Thymus (tissue), 11 donors: ENCODE data around the gene KCTD6. TPM values are rescaled to one million over a fixed set of nuclear protein-coding genes. Genes with fewer than 3 reads are reported as not detected.
A peak's percentile ranks its signal among the peaks of the same experiment; 100 is the strongest.

Experiments
- DNase-seq, 9 donors: peaks; one replicate each; pipeline ENCODE4 v3.0.0-alpha.2; 2013; ENCODE audit warnings: low spot score in 9 of 9, low read depth in 6 of 9, missing footprints in 1 of 9
- H3K27ac ChIP-seq, 2 donors: one replicate each; pipeline ENCODE4 v1.5.1; 2013; ENCODE audit warnings: control low read depth in 1 of 2, low read depth in 1 of 2, low read length in 1 of 2, mild to moderate bottlenecking in 1 of 2, moderate library complexity in 1 of 2
- H3K27me3 ChIP-seq, 2 donors: one replicate each; pipeline ENCODE4 v1.5.1; 2013; ENCODE audit warnings: low read length in 1 of 2; ENCODE audit not compliant: control insufficient read depth in 2 of 2, insufficient read depth in 1 of 2
- H3K36me3 ChIP-seq, 2 donors: one replicate each; pipeline ENCODE4 v1.5.1; 2013; ENCODE audit warnings: low read length in 1 of 2, mild to moderate bottlenecking in 1 of 2, moderate library complexity in 1 of 2; ENCODE audit not compliant: control insufficient read depth in 2 of 2, insufficient read depth in 2 of 2
- H3K4me1 ChIP-seq, 2 donors: one replicate each; pipeline ENCODE4 v1.5.1; 2013; ENCODE audit warnings: low read length in 2 of 2; ENCODE audit not compliant: control insufficient read depth in 2 of 2, insufficient read depth in 2 of 2
- H3K4me3 ChIP-seq, 2 donors: one replicate each; pipeline ENCODE4 v1.5.1; 2013; ENCODE audit warnings: low read length in 2 of 2, control low read depth in 1 of 2, mild to moderate bottlenecking in 1 of 2
- H3K9me3 ChIP-seq, 2 donors: one replicate each; pipeline ENCODE4 v1.5.1; 2013; ENCODE audit warnings: low read length in 1 of 2, mild to moderate bottlenecking in 1 of 2; ENCODE audit not compliant: control insufficient read depth in 2 of 2, insufficient read depth in 1 of 2
- WGBS: extraction: QIAGEN DNeasy Blood & Tissue Kit; methylation state at CpG from one replicate; pipeline ENCODE4 v1.1.7; 2013; 5-methylcytosine and 5-hydroxymethylcytosine counted together
- polyA plus RNA-seq: library from polyadenylated mRNA; stranded (reverse); fragments of 200-250 nt; gene quantifications from one replicate; pipeline ENCODE4 v1.2.3, GENCODE V29; 2013
- total RNA-seq: library from RNA; stranded (reverse); fragments of 120-200 nt; gene quantifications from one replicate; pipeline ENCODE4 v1.2.4, GENCODE V29; 2013
- donor health status: healthy.

Gene KCTD6
- total and polyA plus RNA-seq, 2 donors, result 8.6 to 27.7 TPM

DNA sequence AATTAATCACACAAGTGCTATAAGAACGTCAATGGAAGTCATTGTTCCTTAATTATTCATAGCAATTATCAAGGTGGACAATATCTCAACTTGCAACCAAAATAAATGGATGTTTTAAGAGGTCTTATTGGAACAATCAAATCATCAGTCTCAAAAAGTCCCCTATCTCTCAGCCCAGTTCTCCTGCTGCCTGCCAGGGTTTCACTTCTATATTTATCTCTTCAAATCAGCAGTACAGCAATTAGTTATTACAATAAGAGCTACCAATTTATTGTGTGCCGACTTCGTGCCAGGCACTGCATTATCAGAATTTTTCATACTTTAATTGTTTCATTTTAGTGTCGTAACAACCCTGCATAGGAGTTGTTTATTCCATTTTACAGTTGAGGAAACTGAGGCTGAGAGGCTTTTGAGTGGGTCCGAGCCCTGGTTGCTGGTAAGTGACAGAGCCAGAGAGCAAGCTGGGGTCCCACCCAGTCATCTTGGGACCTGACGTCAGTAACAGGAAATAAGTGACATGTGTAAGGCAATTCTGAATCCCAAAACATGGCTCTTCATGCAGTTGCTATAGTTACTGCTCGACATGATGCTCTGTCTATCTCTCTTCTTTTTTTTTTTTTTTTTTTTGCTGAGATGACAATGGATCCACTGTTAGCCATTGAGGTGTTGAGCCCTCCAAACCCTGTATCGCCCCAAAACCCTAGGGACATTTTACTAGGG, 8.8 kb upstream of the KCTD6 start:
- DNase-seq, result no peak
- H3K27me3 ChIP-seq, result peaks cover 2 to 10% of the 10 kb centered on the region in 2 donors
- no peaks in the 10 kb centered on the region for H3K36me3 ChIP-seq
- no peak overlapping the region for H3K4me3 ChIP-seq
- H3K27ac ChIP-seq, result no peak overlapping the region
- no peaks in the 10 kb centered on the region for H3K9me3 ChIP-seq
- WGBS, result 90% methylated on average over 8 of the region's 8 CpGs
- H3K4me1 ChIP-seq, result no peaks in the 10 kb centered on the region

- Histone ChIP-seq H3K4me1 (no peaks in the 10 kb centered on the region), H3K27ac (no peak overlapping the region), H3K9me3 (no peaks in the 10 kb centered on the region), H3K27me3 (peaks cover 2 to 20% of the 10 kb centered on the region in 2 donors), H3K4me3 (no peak overlapping the region), H3K36me3 (no peaks in the 10 kb centered on the region)
- no peak for DNase-seq
- WGBS, result 86% methylated on average over 7 of the region's 7 CpGs
These were observed 7.7 kb upstream of the KCTD6 start for GRCh38 chr3:58484045-58484721.

DNA sequence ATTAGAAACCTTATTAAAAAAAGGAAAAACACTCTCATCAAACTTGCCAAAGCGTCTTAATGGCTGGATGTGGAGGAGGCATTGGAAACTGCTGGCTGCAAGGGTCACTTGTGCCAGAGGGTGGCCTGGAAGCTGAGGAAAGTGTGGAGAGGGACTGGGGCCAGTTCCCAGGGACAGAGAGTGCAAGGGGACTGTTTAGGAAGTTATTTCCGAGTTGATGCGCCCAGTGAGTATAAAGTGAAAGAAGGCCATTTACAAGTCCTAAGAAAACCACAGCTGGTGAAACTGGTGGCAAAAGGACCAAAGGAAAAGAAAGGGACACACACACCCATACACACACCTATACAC, 7.2 kb upstream of the KCTD6 start:
- H3K27ac ChIP-seq, result no peak overlapping the region

DNA sequence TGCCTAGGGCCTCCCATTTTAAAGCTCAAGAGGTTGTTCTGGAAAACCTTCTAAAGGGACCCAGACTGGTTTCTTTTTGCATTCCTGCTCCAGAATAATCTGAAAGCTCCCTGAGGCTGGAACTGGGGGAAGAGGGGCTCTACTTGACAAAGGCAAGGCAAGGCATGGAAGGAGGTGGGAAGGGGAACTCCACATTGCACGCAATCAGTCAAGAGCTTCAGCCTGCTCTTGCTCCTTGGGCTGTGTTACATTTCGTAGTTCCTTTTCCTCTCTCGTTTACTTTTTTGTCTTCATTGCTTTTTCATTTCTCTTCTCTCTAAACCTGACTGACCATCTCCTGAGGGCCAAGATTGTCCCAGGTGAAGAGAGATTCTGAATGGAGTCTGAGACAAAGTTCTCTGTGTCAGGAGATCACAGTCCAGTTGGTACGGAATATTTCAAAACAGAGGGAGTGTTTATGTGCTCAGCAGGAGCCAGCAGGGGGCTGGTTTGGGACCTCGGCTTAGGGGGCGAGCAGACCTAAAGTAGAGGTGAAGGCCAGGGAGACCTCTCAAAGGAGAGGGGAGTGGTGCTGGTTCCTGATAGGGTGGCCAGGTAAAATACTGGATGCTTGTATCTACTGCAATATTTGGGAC, 6.0 kb upstream of the KCTD6 start:
- Histone ChIP-seq H3K4me3 (no peak overlapping the region), H3K9me3 (no peaks in the 10 kb centered on the region), H3K27me3 (peaks cover 2 to 22% of the 10 kb centered on the region in 2 donors), H3K27ac (no peak overlapping the region), H3K36me3 (no peaks in the 10 kb centered on the region), H3K4me1 (no peaks in the 10 kb centered on the region)
- WGBS, result 94% methylated on average over 6 of the region's 6 CpGs
- DNase-seq, result no peak

More for the DNA sequence above, 7.2 kb upstream of the KCTD6 start:
- no peaks in the 10 kb centered on the region for H3K9me3 ChIP-seq
- H3K36me3 ChIP-seq, result no peaks in the 10 kb centered on the region
- H3K27me3 ChIP-seq, result peaks cover 2 to 21% of the 10 kb centered on the region in 2 donors
- DNase-seq, result no peak
- WGBS, result 96% methylated on average over 3 of the region's 3 CpGs
- H3K4me3 ChIP-seq, result no peak overlapping the region
- H3K4me1 ChIP-seq, result no peaks in the 10 kb centered on the region

DNA sequence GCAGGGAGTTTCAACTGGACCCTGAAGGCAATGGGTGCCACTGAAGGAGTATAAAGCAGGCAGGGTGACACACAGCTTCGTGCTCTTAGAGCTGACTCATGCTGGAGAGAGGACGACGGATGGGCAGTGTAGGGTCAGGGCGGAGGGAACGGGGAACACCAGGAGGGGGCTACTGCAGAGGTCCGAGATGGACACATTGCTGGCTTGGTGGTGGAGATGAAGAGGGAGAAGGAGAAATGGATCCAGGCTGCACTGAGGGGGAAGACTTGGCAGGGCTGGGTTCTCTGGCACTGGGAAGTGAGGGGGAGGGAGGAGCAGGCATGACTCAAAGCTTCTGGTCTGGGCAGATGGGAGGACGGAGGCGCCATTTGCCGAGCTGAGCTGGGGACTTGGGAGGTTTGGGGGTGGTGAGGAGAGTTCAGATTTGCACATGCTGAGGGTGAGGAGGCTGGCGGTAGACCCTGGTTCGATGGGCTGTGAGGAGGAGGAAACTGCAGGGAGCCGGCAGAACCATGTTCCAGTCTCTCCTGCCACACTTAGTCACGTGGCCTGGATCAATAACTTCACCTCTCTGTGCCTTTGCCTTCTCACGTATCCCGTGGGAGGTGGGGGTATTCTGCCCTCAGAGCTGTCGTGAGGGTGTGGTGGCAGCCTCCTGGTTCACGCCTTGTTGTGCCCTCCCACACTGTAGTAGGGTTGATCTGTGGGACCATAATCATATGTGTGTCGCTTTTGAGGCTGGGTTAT, 4.6 kb upstream of the KCTD6 start:
- Histone ChIP-seq H3K4me3 (no peak overlapping the region), H3K4me1 (peaks cover 2 to 3% of the 10 kb centered on the region in 2 donors), H3K27ac (no peak overlapping the region), H3K36me3 (no peaks in the 10 kb centered on the region), H3K9me3 (no peaks in the 10 kb centered on the region), H3K27me3 (peaks cover 2 to 28% of the 10 kb centered on the region in 2 donors)
- no peak for DNase-seq
- 92% methylated on average over 18 of the region's 18 CpGs for WGBS

DNA sequence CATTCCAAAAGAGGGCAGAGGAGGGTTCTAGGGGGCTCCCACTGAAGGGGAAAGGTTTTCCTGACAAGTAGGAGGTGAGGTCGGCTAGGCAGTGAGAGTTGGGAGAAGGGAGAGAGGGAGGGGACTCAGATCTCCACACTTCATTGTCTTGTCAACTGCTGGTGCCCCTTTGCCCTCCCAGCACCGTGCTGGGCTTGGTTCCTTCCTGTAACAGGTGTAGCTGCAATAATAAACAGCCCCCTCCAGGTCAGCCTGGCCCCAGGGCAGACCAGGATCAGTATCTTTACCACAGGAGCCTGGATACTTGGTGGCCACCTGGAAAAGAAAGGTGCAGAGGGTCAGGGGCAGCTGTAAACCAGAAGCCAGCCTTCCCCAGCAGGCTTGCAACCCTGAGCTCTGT, 2.9 kb upstream of the KCTD6 start:
- peaks cover 12 to 13% of the 10 kb centered on the region in 2 donors for H3K4me1 ChIP-seq

DNA sequence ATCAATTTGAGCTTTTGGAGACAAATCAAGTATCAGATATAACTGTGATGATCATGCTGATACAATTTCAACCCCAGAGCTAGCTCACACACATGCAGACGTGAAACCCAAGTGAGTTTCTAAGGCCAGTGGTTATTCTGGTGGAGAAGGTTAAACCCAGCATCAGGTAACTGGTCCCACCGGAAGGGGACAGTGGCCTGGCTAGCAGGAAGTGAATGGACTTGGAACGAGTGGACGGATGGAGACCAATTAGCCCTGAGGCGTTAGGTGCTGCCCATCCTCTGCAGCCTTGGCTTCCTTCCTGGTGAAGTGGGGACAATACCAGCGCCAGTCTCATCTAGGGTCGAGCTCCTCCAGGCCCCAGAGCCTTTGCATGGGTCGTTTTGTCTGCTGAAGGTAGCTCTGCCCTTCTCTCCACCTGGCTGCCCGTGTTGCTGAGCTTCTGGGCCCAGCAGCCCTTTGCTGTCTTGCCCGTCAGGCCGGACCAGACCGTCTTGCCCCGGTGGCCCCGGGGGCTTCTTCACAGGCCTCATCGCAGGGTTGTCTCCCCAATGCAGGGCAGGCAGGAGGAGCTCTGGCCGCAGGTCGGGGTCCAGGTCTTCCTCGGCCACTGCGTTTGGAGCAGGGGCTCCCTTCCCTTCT, 915 bp upstream of the KCTD6 start:
- H3K27ac ChIP-seq, result no peak overlapping the region
- H3K36me3 ChIP-seq, result no peaks in the 10 kb centered on the region
- H3K4me3 ChIP-seq, result peak overlapping the region in 1 of 2 donors; percentile 94
- peaks cover 12 to 13% of the 10 kb centered on the region in 2 donors for H3K4me1 ChIP-seq
- peaks cover 2 to 28% of the 10 kb centered on the region in 2 donors for H3K27me3 ChIP-seq
- H3K9me3 ChIP-seq, result no peaks in the 10 kb centered on the region
- no peak for DNase-seq
- 92% methylated on average over 19 of the region's 19 CpGs for WGBS

More for the DNA sequence above, 2.9 kb upstream of the KCTD6 start:
- peaks cover 2 to 28% of the 10 kb centered on the region in 2 donors for H3K27me3 ChIP-seq
- no peaks in the 10 kb centered on the region for H3K36me3 ChIP-seq
- no peak for DNase-seq
- no peaks in the 10 kb centered on the region for H3K9me3 ChIP-seq
- WGBS, result 60% methylated on average over 2 of the region's 2 CpGs
- H3K27ac ChIP-seq, result no peak overlapping the region
- H3K4me3 ChIP-seq, result no peak overlapping the region

DNA sequence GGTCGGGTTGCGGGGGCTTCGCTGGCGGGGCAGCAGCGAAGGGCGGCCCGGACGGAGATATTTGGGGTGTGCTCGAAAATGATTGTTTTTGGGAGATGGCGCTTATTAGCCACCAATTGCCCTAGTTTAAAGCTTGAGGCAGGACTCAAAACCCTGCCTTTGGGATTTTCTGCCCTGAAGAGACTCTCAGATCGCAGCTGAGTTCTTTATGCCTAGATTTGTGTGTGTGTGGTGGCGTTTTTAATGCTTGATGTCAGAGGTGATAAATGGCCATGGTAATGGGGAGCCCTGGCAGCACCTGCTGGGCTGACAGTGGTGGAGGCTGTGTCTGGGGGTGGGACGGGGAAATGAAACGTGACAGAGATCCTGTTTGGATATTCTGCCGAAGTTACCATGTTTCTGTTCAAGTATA, 604 bp downstream of the KCTD6 start:
- Histone ChIP-seq H3K4me1 (peaks cover 12 to 13% of the 10 kb centered on the region in 2 donors), H3K27me3 (peaks cover 2 to 23% of the 10 kb centered on the region in 2 donors), H3K9me3 (no peaks in the 10 kb centered on the region), H3K27ac (no peak overlapping the region), H3K36me3 (no peaks in the 10 kb centered on the region), H3K4me3 (peak overlapping the region; percentile 55 to 94)
- DNase-seq, result peak in 4 of 9 donors; percentile 9 to 45 (median 20)
- under 1% methylated on average over 15 of the region's 15 CpGs for WGBS
